Measurements from ENCODE around the gene TP53BP2. TPM values are rescaled to one million over a fixed set of nuclear protein-coding genes. Genes with fewer than 3 reads are reported as not detected.
"Not testable (repeated sequence)": the region's sequence is repeated elsewhere in the genome, so short reads cannot be mapped to it uniquely, and the experiment has no call there.

TP53BP2 gene
- polyA plus RNA-seq, 1 donor from 2014 or later = 25.2 TPM

GRCh38 chr1:223864599-223865368 lies 19.0 kb upstream of the TP53BP2 start:
- H3K36me3 ChIP-seq (ENCODE audit: insufficient read depth, low read length); H3K9ac ChIP-seq (ENCODE audit: low read length); H3K79me2 ChIP-seq (replicated peaks; ENCODE audit: insufficient read depth, low read length); H4K20me1 ChIP-seq (ENCODE audit: insufficient read depth); H3K27ac ChIP-seq (ENCODE audit: low read length); H3K4me3 ChIP-seq (ENCODE audit: low read length); H3K9me2 ChIP-seq (ENCODE audit: insufficient read depth, low read length); H3K27me3 ChIP-seq (ENCODE audit: insufficient read depth, low read depth, low read length); H3F3A ChIP-seq (ENCODE audit: insufficient read depth, low read length, poor library complexity, severe bottlenecking); H2AFZ ChIP-seq (ENCODE audit: low read depth, low read length); H3K4me2 ChIP-seq (ENCODE audit: low read length); H3K9me3 ChIP-seq (ENCODE audit: low read length): not testable (repeated sequence)

GRCh38 chr1:223864084-223864483 lies 18.3 kb upstream of the TP53BP2 start:
- H3K36me3 ChIP-seq (ENCODE audit: insufficient read depth, low read length) = no peaks in the 10 kb centered on the region
- no peaks in the 10 kb centered on the region for H3K27me3 ChIP-seq (ENCODE audit: insufficient read depth, low read depth, low read length)
- no peaks in the 10 kb centered on the region for H3K9me2 ChIP-seq (ENCODE audit: insufficient read depth, low read length)
- no peak overlapping the region for H3K4me3 ChIP-seq (ENCODE audit: low read length)
- no peak overlapping the region for H2AFZ ChIP-seq (ENCODE audit: low read depth, low read length)
- H3K79me2 ChIP-seq (replicated peaks; ENCODE audit: insufficient read depth, low read length) = no peaks in the 10 kb centered on the region
- no peaks in the 10 kb centered on the region for H3F3A ChIP-seq (ENCODE audit: insufficient read depth, low read length, poor library complexity, severe bottlenecking)
- no peak overlapping the region for H3K27ac ChIP-seq (ENCODE audit: low read length)
- H4K20me1 ChIP-seq (ENCODE audit: insufficient read depth) = no peaks in the 10 kb centered on the region
- H3K4me2 ChIP-seq (ENCODE audit: low read length) = no peak overlapping the region
- no peaks in the 10 kb centered on the region for H3K9me3 ChIP-seq (ENCODE audit: low read length)
- no peak overlapping the region for H3K9ac ChIP-seq (ENCODE audit: low read length)
- TF ChIP-seq REST (IDR thresholded peaks at IDR 0.05; ENCODE audit: borderline replicate concordance) (no peak), CTCF (IDR thresholded peaks at IDR 0.05; ENCODE audit: poor library complexity, severe bottlenecking) (no peak), SMC3 (conservative IDR thresholded peaks at IDR 0.05; ENCODE audit: poor library complexity) (no peak), POLR2AphosphoS5 (IDR thresholded peaks at IDR 0.05) (no peak), RAD21 (conservative IDR thresholded peaks at IDR 0.05) (no peak), MXI1 (conservative IDR thresholded peaks at IDR 0.05; ENCODE audit: poor library complexity, severe bottlenecking) (no peak), EP300 (conservative IDR thresholded peaks at IDR 0.05; ENCODE audit: poor library complexity, severe bottlenecking) (no peak), EZH2 (IDR thresholded peaks at IDR 0.05; ENCODE audit: borderline replicate concordance, insufficient read depth, low read length, poor library complexity, severe bottlenecking) (no peak), TAF1 (IDR thresholded peaks at IDR 0.05; ENCODE audit: low read depth) (no peak)

Data from neural cell (in vitro differentiated cells).